Smooth muscle cell (in vitro differentiated cells): ENCODE results near the gene SLC27A1. TPM values are rescaled to one million over a fixed set of nuclear protein-coding genes. Genes with fewer than 3 reads are reported as not detected.

Experiments
- DNase-seq: peaks from one replicate; lab custom pipeline; 2025; ENCODE audit not compliant: unreplicated experiment; lab: John Stamatoyannopoulos, UW
- H2AFZ ChIP-seq: fragments of 200-600 bp; sonication (generic); 2 replicates; pipeline ENCODE4 v1.6.0; 2016; ENCODE audit warnings: antibody characterized with exemption, low read depth, mild to moderate bottlenecking
- H3F3A ChIP-seq: fragments of 200-600 bp; sonication (generic); 2 replicates; pipeline ENCODE4 v1.6.0; 2017; ENCODE audit warnings: antibody characterized with exemption, low read depth
- H3K27ac ChIP-seq: fragments of 200-600 bp; sonication (generic); 2 replicates; pipeline ENCODE4 v1.5.1; 2016; ENCODE audit warnings: low read depth, mild to moderate bottlenecking
- H3K27me3 ChIP-seq: fragments of 200-600 bp; sonication (generic); 2 replicates; pipeline ENCODE4 v1.6.1; 2016; ENCODE audit warnings: low read depth, mild to moderate bottlenecking
- H3K36me3 ChIP-seq: fragments of 200-600 bp; sonication (generic); 2 replicates; pipeline ENCODE4 v1.5.1; 2016; ENCODE audit warnings: low read depth
- H3K4me1 ChIP-seq: fragments of 200-600 bp; sonication (generic); 2 replicates; pipeline ENCODE4 v1.5.1; 2016; ENCODE audit warnings: low read depth
- H3K4me2 ChIP-seq: fragments of 200-600 bp; sonication (generic); 2 replicates; pipeline ENCODE4 v1.6.0; 2016; ENCODE audit warnings: mild to moderate bottlenecking
- H3K4me3 ChIP-seq: fragments of 200-600 bp; sonication (generic); 2 replicates; pipeline ENCODE4 v1.5.1; 2016; ENCODE audit warnings: mild to moderate bottlenecking
- H3K79me2 ChIP-seq: fragments of 200-600 bp; sonication (generic); 2 replicates; pipeline ENCODE4 v1.6.0; 2016; ENCODE audit warnings: low read depth, mild to moderate bottlenecking
- H3K9ac ChIP-seq: fragments of 200-600 bp; sonication (generic); 2 replicates; pipeline ENCODE4 v1.6.0; 2016; ENCODE audit warnings: low read depth
- H3K9me3 ChIP-seq: fragments of 200-600 bp; sonication (generic); replicated peaks from 2 replicates; pipeline ENCODE4 v1.5.1; 2016; ENCODE audit warnings: low read depth
- H4K20me1 ChIP-seq: fragments of 200-600 bp; sonication (generic); 2 replicates; pipeline ENCODE4 v1.6.0; 2016; ENCODE audit warnings: low read depth
- WGBS: methylation state at CpG from one replicate; pipeline ENCODE4 v1.1.7; 2016; ENCODE audit warnings: low lambda C conversion rate; 5-methylcytosine and 5-hydroxymethylcytosine counted together
- polyA plus RNA-seq: library from polyadenylated mRNA; unstranded; fragments of >200 nt; fragmentation: Nextera tagmentation; extraction: Ambion mirVana; gene quantifications from 2 replicates; pipeline ENCODE4 v1.2.1, GENCODE V29; 2016
- total RNA-seq: library from RNA; depleted of rRNA; stranded (reverse); fragments of >200 nt; gene quantifications from 2 replicates; pipeline ENCODE4 v1.2.3, GENCODE V29; 2014
- TF ChIP-seq, protein P1 (sequence below): fragments of 200-600 bp; sonication (generic); IDR thresholded peaks from 2 replicates; pipeline ENCODE4 v1.5.1; 2017; ENCODE audit warnings: borderline replicate concordance, mild to moderate bottlenecking, antibody characterized with exemption; ENCODE audit not compliant: insufficient read depth, poor library complexity, severe bottlenecking

SLC27A1 gene
- total and polyA plus RNA-seq, 2 experiments from 2014 or later, result 9.7 to 11.5 TPM

DNA sequence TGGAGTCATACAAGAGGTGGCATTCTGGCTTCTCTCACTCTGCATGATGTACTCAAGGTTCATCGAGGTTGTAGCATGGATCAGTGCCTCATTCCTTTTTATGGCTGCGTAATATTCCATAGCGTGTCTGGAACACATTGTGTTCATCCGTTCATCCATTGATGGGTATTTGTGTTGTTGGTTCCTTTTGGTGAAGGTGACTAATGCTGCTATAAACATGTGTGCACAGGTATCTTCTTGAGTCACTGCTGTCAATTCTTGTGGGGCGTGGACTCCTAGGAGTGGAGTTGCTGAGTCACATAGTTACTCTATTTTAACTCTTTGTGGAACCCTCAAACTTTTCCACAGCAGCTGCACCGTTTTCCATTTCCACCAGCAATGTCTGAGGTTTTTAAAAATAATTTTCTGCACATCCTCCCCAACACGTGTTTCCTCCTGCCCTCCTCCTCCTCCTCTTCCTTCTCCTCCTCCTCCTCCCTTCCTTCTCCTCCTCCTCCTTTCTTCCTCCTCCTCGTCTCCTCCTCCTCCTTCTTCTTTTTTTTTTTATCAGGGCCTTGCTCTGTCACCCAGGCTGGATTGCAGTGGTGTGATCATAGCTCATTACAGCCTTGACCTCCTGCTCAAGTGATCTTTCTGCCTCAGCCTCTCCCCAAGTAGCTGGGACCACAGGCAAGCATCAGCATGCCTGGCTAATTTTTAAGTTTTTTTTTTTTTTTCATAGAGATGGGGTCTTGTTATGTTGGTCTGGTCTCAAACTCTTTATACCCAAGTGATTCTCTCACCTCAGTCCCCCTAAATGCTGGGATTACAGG, 19.9 kb upstream of the SLC27A1 start:
- no peaks in the 10 kb centered on the region for H3K4me1 ChIP-seq
- TF ChIP-seq, protein P1, sequence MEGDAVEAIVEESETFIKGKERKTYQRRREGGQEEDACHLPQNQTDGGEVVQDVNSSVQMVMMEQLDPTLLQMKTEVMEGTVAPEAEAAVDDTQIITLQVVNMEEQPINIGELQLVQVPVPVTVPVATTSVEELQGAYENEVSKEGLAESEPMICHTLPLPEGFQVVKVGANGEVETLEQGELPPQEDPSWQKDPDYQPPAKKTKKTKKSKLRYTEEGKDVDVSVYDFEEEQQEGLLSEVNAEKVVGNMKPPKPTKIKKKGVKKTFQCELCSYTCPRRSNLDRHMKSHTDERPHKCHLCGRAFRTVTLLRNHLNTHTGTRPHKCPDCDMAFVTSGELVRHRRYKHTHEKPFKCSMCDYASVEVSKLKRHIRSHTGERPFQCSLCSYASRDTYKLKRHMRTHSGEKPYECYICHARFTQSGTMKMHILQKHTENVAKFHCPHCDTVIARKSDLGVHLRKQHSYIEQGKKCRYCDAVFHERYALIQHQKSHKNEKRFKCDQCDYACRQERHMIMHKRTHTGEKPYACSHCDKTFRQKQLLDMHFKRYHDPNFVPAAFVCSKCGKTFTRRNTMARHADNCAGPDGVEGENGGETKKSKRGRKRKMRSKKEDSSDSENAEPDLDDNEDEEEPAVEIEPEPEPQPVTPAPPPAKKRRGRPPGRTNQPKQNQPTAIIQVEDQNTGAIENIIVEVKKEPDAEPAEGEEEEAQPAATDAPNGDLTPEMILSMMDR, result no peak
- H3K4me2 ChIP-seq, result no peak overlapping the region
- peak overlapping the region; percentile 53 for H3K27ac ChIP-seq
- H4K20me1 ChIP-seq, result no peaks in the 10 kb centered on the region
- no peaks in the 10 kb centered on the region for H3K79me2 ChIP-seq
- peaks cover 32% of the 10 kb centered on the region for H3K27me3 ChIP-seq
- H3K4me3 ChIP-seq, result no peak overlapping the region
- no peaks in the 10 kb centered on the region for H3F3A ChIP-seq
- no peak for DNase-seq
- WGBS, result 61% methylated on average over 8 of the region's 8 CpGs
- H3K36me3 ChIP-seq, result no peaks in the 10 kb centered on the region
- no peak overlapping the region for H3K9ac ChIP-seq
- no peak overlapping the region for H2AFZ ChIP-seq
- H3K9me3 ChIP-seq, result no peaks in the 10 kb centered on the region

GRCh38 chr19:17451820-17452219, 18.5 kb upstream of the SLC27A1 start:
- H3K27ac ChIP-seq, result no peak overlapping the region

DNA sequence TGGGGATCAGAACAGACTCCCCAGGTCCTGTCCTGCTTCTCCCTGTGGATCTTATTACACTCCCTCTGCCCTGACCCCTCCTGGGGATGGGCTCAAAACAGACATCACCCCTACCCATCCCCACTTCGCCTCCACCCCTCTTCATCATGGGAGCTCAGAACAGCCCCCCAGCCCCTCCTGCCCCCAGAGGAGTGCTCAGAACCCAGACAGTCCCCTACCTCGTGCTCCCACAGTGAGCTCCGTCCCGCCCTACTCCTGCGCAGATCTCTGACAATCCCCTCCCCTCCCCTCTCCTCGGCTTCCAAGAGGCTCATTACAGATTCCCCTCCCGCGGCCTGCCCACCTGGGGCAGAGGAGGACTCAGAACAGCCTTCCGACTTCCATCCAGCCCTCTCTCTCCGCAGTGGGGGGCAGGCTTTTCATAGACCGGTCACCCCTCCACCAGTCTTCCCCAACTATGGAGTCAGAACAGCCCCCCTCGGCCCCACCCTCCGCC, 15.7 kb upstream of the SLC27A1 start:
- H3K4me3 ChIP-seq, result no peak overlapping the region

More at GRCh38 chr19:17451820-17452219, 18.5 kb upstream of the SLC27A1 start:
- no peak for DNase-seq
- Histone ChIP-seq H3K9me3 (no peaks in the 10 kb centered on the region), H3K4me1 (no peaks in the 10 kb centered on the region), H2AFZ (no peak overlapping the region), H3K79me2 (no peaks in the 10 kb centered on the region), H3K9ac (no peak overlapping the region), H3K4me2 (no peak overlapping the region), H3K36me3 (no peaks in the 10 kb centered on the region), H3K4me3 (no peak overlapping the region), H3K27me3 (peaks cover 46% of the 10 kb centered on the region), H3F3A (no peaks in the 10 kb centered on the region), H4K20me1 (no peaks in the 10 kb centered on the region)
- WGBS, result 89% methylated on average over 4 of the region's 4 CpGs
- TF ChIP-seq, protein P1, result no peak

More for the DNA sequence above, 15.7 kb upstream of the SLC27A1 start:
- H3K27ac ChIP-seq, result no peak overlapping the region
- H3K36me3 ChIP-seq, result no peaks in the 10 kb centered on the region
- H3K79me2 ChIP-seq, result no peaks in the 10 kb centered on the region
- WGBS, result 9% methylated on average over 12 of the region's 13 CpGs
- no peak overlapping the region for H3K9ac ChIP-seq
- peaks cover 48% of the 10 kb centered on the region for H3K27me3 ChIP-seq
- no peaks in the 10 kb centered on the region for H3K9me3 ChIP-seq
- no peaks in the 10 kb centered on the region for H3K4me1 ChIP-seq
- no peak for DNase-seq
- no peak overlapping the region for H2AFZ ChIP-seq
- TF ChIP-seq, protein P1, result no peak
- no peaks in the 10 kb centered on the region for H4K20me1 ChIP-seq
- H3K4me2 ChIP-seq, result no peak overlapping the region
- no peaks in the 10 kb centered on the region for H3F3A ChIP-seq
